ENCODE measurements around the gene ROR2.
"Not testable (repeated sequence)": the region's sequence is repeated elsewhere in the genome, so short reads cannot be mapped to it uniquely, and the experiment has no call there.

The ROR2 gene

GRCh38 chr9:91814201-91814600 is 135.8 kb downstream of the ROR2 start:
- DNase-seq, result no peak

- no peak for DNase-seq
These were observed 136.7 kb downstream of the ROR2 start for GRCh38 chr9:91813176-91813795.

- DNase-seq, result no peak
These were observed 137.8 kb downstream of the ROR2 start for GRCh38 chr9:91812191-91812590.

GRCh38 chr9:91811024-91811909 is 138.8 kb downstream of the ROR2 start:
- DNase-seq, result no peak

- DNase-seq, result peak; percentile 75 to 90
These were observed 139.6 kb downstream of the ROR2 start for GRCh38 chr9:91810286-91810905.

- no peak for DNase-seq
These were observed 140.3 kb downstream of the ROR2 start for GRCh38 chr9:91809581-91810285.

GRCh38 chr9:91807643-91808246 is 142.3 kb downstream of the ROR2 start:
- DNase-seq, result no peak

- DNase-seq, result no peak
These were observed 145.0 kb downstream of the ROR2 start for GRCh38 chr9:91805031-91805430.

- DNase-seq, result no peak
These were observed 145.9 kb downstream of the ROR2 start for GRCh38 chr9:91803970-91804752.

GRCh38 chr9:91803151-91803940 is 146.7 kb downstream of the ROR2 start:
- DNase-seq, result no peak

- no peak for DNase-seq
These were observed 147.6 kb downstream of the ROR2 start for GRCh38 chr9:91802391-91802790.

GRCh38 chr9:91800473-91801030 is 149.5 kb downstream of the ROR2 start:
- no peak for DNase-seq

- DNase-seq, result no peak
These were observed 150.8 kb downstream of the ROR2 start for GRCh38 chr9:91799113-91799744.

- DNase-seq, result not testable (repeated sequence)
These were observed 151.5 kb downstream of the ROR2 start for GRCh38 chr9:91798273-91799112.

GRCh38 chr9:91797517-91797916 is 152.5 kb downstream of the ROR2 start:
- DNase-seq, result not testable (repeated sequence)

- not testable (repeated sequence) for DNase-seq
These were observed 153.5 kb downstream of the ROR2 start for GRCh38 chr9:91796516-91796915.

- no peak for DNase-seq
These were observed 154.3 kb downstream of the ROR2 start for GRCh38 chr9:91795598-91796241.

GRCh38 chr9:91793371-91793770 is 156.7 kb downstream of the ROR2 start:
- not testable (repeated sequence) for DNase-seq

GRCh38 chr9:91790917-91791316 is 159.1 kb downstream of the ROR2 start:
- no peak for DNase-seq

Measured in NCI-H524 (cell line).